ENCODE results near the gene CASZ1. TPM values are rescaled to one million over a fixed set of nuclear protein-coding genes. Genes with fewer than 3 reads are reported as not detected.

CASZ1 gene
- total RNA-seq, 4 donors from 2014 or later: 21.9 to 60.2 (median 29.6) TPM

DNA sequence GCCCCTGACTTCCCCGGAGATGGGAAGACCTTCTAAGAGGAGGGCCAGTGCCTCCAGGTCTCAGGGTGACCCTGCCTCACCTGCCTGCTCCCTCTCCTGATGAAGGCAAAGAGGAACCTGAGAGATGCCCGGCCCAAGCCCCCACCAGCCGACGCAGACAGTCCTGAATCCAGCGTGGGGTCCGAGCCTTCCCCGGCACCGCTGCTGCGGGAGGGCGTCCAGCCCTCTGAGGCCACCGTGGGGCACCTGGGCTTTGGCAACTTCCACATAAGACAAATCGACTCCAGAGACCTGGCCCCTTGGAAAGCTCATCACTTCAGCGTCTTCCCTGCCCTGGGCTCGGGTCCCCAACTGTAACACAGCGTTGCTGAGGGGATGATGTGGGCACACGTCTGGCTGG is 122.2 kb downstream of the CASZ1 start:
- Histone ChIP-seq H3K36me3 (no peaks in the 10 kb centered on the region), H3K27ac (replicated peaks in 1 of 4) (peak overlapping the region; percentile 75 to 96 (median 90))
- intact Hi-C loops (cut with DNase I): no loop called here

DNA sequence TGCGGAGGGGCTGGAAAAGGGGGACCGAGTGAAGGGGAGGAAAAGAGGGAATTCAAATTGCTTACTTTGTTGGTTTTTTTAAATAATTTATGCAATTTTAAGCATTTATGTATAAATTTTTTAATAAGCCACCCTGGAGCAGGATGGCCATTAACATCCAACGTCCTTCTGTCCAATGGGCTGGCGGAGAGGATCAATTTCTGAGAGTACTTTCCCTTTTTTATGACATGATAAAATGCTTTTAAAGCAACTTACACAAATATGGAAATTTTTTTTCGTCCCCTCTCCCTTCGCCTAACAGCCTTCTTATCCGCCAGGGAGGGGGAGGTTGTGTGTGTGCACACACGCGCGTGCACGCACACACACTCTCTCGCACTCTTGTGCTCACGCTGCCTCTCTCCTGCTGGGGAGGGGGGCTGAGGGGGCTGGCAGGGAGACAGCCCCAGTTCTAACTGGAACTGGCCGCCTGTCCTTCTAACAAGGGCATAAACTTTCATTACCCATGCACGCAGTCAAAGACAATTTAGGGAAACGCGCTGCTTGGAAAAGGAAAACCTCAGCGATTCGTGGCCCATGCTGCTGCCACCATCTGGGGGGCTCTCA is 123.2 kb downstream of the CASZ1 start:
- intact Hi-C loops (cut with DNase I): no loop called here
- Histone ChIP-seq H3K36me3 (no peaks in the 10 kb centered on the region), H3K4me1 (peaks cover 79 to 100% (median 100%) of the 10 kb centered on the region in 4 donors), H3K27me3 (no peaks in the 10 kb centered on the region), H3K4me3 (no peak overlapping the region), H3K9me3 (no peaks in the 10 kb centered on the region), H3K27ac (replicated peaks in 1 of 4) (peak overlapping the region; percentile 86 to 96 (median 91))
- TF ChIP-seq, protein P1, sequence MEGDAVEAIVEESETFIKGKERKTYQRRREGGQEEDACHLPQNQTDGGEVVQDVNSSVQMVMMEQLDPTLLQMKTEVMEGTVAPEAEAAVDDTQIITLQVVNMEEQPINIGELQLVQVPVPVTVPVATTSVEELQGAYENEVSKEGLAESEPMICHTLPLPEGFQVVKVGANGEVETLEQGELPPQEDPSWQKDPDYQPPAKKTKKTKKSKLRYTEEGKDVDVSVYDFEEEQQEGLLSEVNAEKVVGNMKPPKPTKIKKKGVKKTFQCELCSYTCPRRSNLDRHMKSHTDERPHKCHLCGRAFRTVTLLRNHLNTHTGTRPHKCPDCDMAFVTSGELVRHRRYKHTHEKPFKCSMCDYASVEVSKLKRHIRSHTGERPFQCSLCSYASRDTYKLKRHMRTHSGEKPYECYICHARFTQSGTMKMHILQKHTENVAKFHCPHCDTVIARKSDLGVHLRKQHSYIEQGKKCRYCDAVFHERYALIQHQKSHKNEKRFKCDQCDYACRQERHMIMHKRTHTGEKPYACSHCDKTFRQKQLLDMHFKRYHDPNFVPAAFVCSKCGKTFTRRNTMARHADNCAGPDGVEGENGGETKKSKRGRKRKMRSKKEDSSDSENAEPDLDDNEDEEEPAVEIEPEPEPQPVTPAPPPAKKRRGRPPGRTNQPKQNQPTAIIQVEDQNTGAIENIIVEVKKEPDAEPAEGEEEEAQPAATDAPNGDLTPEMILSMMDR (IDR thresholded peaks at IDR 0.05): no peak
- WGBS: 71% methylated on average over 19 of the region's 19 CpGs
- no peak for DNase-seq (ENCODE audit: extremely low spot score)

More for the DNA sequence above, 122.2 kb downstream of the CASZ1 start:
- H3K9me3 ChIP-seq: no peaks in the 10 kb centered on the region
- no peak for DNase-seq (ENCODE audit: extremely low spot score)
- H3K27me3 ChIP-seq: no peaks in the 10 kb centered on the region
- peaks cover 79 to 100% (median 100%) of the 10 kb centered on the region in 4 donors for H3K4me1 ChIP-seq
- 93% methylated on average over 3 of the region's 16 CpGs for WGBS
- H3K4me3 ChIP-seq: no peak overlapping the region
- TF ChIP-seq POLR2A (IDR thresholded peaks at IDR 0.05; ENCODE audit: low read depth): no peak
- TF ChIP-seq POLR2AphosphoS5 (IDR thresholded peaks at IDR 0.05): no peak
- TF ChIP-seq, protein P1 (IDR thresholded peaks at IDR 0.05): no peak
- no peak for TF ChIP-seq EP300 (IDR thresholded peaks at IDR 0.05)

DNA sequence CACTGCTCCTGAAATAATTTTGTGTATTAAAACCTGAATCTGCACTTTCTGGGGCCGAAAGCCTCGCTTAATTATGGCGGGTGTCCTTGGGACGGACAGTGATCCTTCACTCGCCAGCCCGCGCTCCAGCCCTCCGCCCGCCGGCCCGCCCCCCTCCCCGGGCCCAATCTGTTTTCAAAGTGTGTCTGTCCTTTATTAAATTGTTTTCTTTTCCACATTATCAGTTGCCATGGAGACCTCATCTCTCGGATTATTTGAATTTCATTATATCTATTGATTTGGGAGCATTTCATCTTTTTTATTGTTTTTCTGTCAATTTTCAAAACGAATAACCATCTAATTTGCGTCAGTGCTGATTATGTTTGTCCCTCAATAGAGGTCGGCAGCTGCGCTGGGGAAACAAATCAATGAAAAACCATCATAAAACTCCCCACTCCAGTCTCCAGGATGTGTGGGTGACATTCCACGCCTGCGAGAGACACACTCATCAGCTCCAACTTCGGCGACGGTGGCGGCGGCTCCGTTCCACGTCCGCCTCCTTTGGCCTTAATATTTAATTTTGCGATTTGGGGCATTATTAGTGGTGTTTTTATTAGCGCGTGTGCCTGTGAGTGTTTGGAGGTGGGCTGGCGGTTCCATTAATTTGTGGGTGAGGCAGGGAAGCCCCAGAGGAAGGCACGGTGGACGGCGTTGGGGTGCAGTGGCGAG is 123.9 kb downstream of the CASZ1 start:
- no peaks in the 10 kb centered on the region for H3K9me3 ChIP-seq
- no peak for TF ChIP-seq POLR2A (IDR thresholded peaks at IDR 0.05; ENCODE audit: low read depth)
- H3K27me3 ChIP-seq: no peaks in the 10 kb centered on the region
- peak overlapping the region in 1 of 4 donors; percentile 7 for H3K4me3 ChIP-seq
- H3K27ac ChIP-seq (replicated peaks in 1 of 4): peak overlapping the region; percentile 86 to 96 (median 91)
- H3K36me3 ChIP-seq: no peaks in the 10 kb centered on the region
- intact Hi-C loops (cut with DNase I): no loop called here
- no peak for DNase-seq (ENCODE audit: extremely low spot score)
- WGBS: 83% methylated on average over 35 of the region's 35 CpGs
- peaks cover 79 to 100% (median 100%) of the 10 kb centered on the region in 4 donors for H3K4me1 ChIP-seq

DNA sequence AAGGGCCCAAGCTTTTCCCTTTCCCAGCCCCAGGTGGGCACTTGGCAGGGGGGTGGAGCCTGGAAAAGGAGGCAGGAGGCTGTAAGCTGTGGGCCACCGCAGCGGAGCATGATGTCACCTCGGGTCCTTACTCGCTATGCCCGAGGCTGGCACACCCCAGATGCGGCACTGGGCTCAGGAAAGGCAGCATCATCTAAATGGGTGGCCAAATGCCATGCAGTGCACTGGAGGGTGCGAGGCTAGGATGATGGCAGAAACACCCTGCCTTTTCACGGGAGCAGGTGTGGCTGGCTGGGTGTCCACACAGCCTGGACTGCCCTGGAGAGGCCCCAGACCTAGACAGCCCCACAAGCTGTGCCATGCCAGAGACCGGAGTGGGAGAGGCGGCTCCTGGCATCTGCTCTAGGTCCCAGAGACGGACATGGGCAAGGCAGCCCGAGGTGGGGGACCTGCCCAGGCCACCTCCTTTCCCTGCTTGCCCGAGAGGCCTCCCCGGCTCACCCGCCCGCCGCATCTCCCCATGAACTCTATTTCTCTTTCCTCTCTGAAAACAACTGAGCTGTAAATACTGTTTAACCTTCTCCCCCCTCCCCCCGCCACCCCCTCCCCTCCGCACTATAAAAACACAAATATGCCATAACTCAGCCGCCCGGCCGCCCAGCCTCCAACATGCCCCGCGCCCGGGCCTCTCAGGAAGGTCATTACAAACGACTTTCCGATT is 124.7 kb downstream of the CASZ1 start:
- H3K27me3 ChIP-seq: no peaks in the 10 kb centered on the region
- H3K36me3 ChIP-seq: no peaks in the 10 kb centered on the region
- peaks cover 79 to 100% (median 100%) of the 10 kb centered on the region in 4 donors for H3K4me1 ChIP-seq
- WGBS: 63% methylated on average over 26 of the region's 27 CpGs
- TF ChIP-seq, protein P1 (IDR thresholded peaks at IDR 0.05): no peak
- TF ChIP-seq EP300 (IDR thresholded peaks at IDR 0.05): no peak
- no peak for TF ChIP-seq POLR2A (IDR thresholded peaks at IDR 0.05; ENCODE audit: low read depth)
- no peak for TF ChIP-seq POLR2AphosphoS5 (IDR thresholded peaks at IDR 0.05)
- peak overlapping the region; percentile 86 to 96 (median 91) for H3K27ac ChIP-seq (replicated peaks in 1 of 4)
- intact Hi-C loops (cut with DNase I): no loop called here
- no peak for DNase-seq (ENCODE audit: extremely low spot score)
- no peaks in the 10 kb centered on the region for H3K9me3 ChIP-seq
- peak overlapping the region in 1 of 4 donors; percentile 7 for H3K4me3 ChIP-seq

DNA sequence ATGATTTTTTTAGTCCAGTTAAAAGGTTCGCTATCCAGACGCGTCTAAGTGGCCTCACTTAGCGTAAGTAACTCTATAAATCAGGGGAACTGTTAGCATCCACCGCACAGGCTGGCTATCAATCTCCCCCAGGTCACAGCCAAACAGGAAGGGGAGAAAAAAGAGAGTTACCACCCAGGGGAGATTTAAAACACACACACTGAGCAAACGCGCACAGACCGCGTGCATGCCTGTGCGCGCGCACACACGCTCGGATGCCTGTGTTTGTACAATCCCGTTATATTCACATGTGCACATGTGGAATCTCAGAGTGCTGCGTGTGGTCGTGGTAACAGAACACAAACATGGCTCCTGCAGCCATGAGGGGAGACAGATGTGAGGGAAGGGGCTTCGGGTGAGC is 125.4 kb downstream of the CASZ1 start:
- H3K27ac ChIP-seq (replicated peaks in 1 of 4): peak overlapping the region; percentile 86 to 96 (median 91)
- TF ChIP-seq POLR2A (IDR thresholded peaks at IDR 0.05; ENCODE audit: low read depth) (no peak), POLR2AphosphoS5 (IDR thresholded peaks at IDR 0.05) (no peak)
- TF ChIP-seq, protein P1 (IDR thresholded peaks at IDR 0.05): no peak
- H3K27me3 ChIP-seq: no peaks in the 10 kb centered on the region
- H3K36me3 ChIP-seq: no peaks in the 10 kb centered on the region
- no peak overlapping the region for H3K4me3 ChIP-seq
- no peaks in the 10 kb centered on the region for H3K9me3 ChIP-seq
- intact Hi-C loops (cut with DNase I): no loop called here
- DNase-seq (ENCODE audit: extremely low spot score): no peak
- WGBS: 54% methylated on average over 18 of the region's 18 CpGs
- peaks cover 79 to 100% (median 100%) of the 10 kb centered on the region in 4 donors for H3K4me1 ChIP-seq
